DND-41 (cell line): ENCODE measurements around the gene MAP1A.

ENCODE experiments used
- CTCF ChIP-seq: IDR thresholded peaks from 2 replicates; pipeline ENCODE4 v1.5.1; 2012; ENCODE audit warnings: borderline replicate concordance, low read length, moderate library complexity, mild to moderate bottlenecking; ENCODE audit not compliant: poor library complexity, severe bottlenecking; ENCODE audit errors: extremely low read depth
- EZH2 ChIP-seq: IDR thresholded peaks from 3 replicates; pipeline ENCODE4 v1.6.1; 2012; ENCODE audit warnings: borderline replicate concordance, low read depth, mild to moderate bottlenecking, moderate library complexity, low read length, inconsistent platforms; ENCODE audit not compliant: severe bottlenecking

GRCh38 chr15:43527802-43528541 is 10.6 kb downstream of the MAP1A start:
- TF ChIP-seq CTCF (no peak), EZH2 (no peak)
